ENCODE measurements around the gene LBR. TPM values are rescaled to one million over a fixed set of nuclear protein-coding genes. Genes with fewer than 3 reads are reported as not detected.

LBR gene
- total RNA-seq, 1 donor: 25.3 TPM

DNA sequence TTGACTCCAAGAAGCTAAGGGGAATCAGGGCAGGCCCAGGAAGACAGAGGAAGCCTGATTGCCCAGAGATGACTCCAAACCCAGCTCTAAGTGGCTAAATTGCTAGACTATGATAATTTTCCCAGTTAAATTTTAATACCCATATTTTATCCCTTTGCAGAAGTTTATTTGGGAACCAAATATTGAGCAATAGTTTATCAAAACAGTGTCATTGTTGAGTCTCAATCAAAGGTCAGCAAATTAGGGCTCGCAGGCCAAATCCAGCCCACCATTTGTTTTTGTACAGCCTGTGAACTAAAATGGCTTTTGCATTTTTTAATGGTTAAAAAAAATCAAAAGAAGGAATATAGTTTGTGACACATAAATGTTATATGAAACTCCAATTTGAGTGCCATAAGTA, 47.1 kb downstream of the LBR start:
- Histone ChIP-seq H3K9me3 (ENCODE audit: low read depth, low read length) (no peaks in the 10 kb centered on the region), H3K4me1 (ENCODE audit: insufficient read depth, low read length) (no peaks in the 10 kb centered on the region), H3K4me2 (ENCODE audit: insufficient read depth, low read length) (no peak overlapping the region), H3K79me2 (ENCODE audit: insufficient read depth, low read length) (no peaks in the 10 kb centered on the region), H2AFZ (ENCODE audit: low read length) (no peak overlapping the region), H3K4me3 (ENCODE audit: insufficient read depth, low read length) (no peak overlapping the region), H3K27ac (ENCODE audit: low read depth, low read length) (no peak overlapping the region), H3K27me3 (ENCODE audit: insufficient read depth, low read length) (no peaks in the 10 kb centered on the region), H4K20me1 (ENCODE audit: insufficient read depth, low read length) (no peaks in the 10 kb centered on the region), H3K36me3 (ENCODE audit: insufficient read depth, low read length) (no peaks in the 10 kb centered on the region)
- no peak for TF ChIP-seq CTCF (IDR thresholded peaks at IDR 0.05; ENCODE audit: extremely low read depth, low read depth, low read length)
- DNase-seq (ENCODE audit: insufficient read length, low spot score, missing footprints): no peak

GRCh38 chr1:225378880-225379279, 49.0 kb downstream of the LBR start:
- H3K27me3 ChIP-seq (ENCODE audit: insufficient read depth, low read length): no peaks in the 10 kb centered on the region
- no peak overlapping the region for H3K27ac ChIP-seq (ENCODE audit: low read depth, low read length)
- H2AFZ ChIP-seq (ENCODE audit: low read length): no peak overlapping the region
- no peaks in the 10 kb centered on the region for H3K9me3 ChIP-seq (ENCODE audit: low read depth, low read length)
- H3K79me2 ChIP-seq (ENCODE audit: insufficient read depth, low read length): no peaks in the 10 kb centered on the region
- no peaks in the 10 kb centered on the region for H3K36me3 ChIP-seq (ENCODE audit: insufficient read depth, low read length)
- H3K4me1 ChIP-seq (ENCODE audit: insufficient read depth, low read length): no peaks in the 10 kb centered on the region
- H3K4me2 ChIP-seq (ENCODE audit: insufficient read depth, low read length): no peak overlapping the region
- TF ChIP-seq CTCF (IDR thresholded peaks at IDR 0.05; ENCODE audit: extremely low read depth, low read depth, low read length): no peak
- no peaks in the 10 kb centered on the region for H4K20me1 ChIP-seq (ENCODE audit: insufficient read depth, low read length)
- no peak for DNase-seq (ENCODE audit: insufficient read length, low spot score, missing footprints)
- no peak overlapping the region for H3K4me3 ChIP-seq (ENCODE audit: insufficient read depth, low read length)

DNA sequence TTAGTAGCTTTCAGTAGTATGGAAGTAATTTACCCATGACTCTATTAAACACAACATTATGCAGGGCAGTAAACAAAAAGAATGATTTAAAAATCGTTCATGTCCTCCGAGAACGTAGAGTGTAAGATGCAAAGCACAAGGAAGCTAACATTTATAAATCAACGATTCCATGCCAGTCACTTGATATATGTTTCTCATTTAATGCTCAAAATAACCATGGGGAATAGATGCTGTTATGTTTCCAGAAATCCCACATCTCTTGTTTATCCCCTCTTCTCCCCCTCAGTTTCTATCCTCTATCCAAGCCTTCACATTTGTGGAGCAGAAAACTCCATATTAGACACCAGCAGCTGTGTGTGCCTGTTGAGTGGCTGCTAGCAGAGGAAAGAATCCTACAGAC, 52.8 kb downstream of the LBR start:
- Histone ChIP-seq H2AFZ (ENCODE audit: low read length) (no peak overlapping the region), H3K4me1 (ENCODE audit: insufficient read depth, low read length) (no peaks in the 10 kb centered on the region), H3K79me2 (ENCODE audit: insufficient read depth, low read length) (no peaks in the 10 kb centered on the region), H3K9me3 (ENCODE audit: low read depth, low read length) (no peaks in the 10 kb centered on the region), H3K27me3 (ENCODE audit: insufficient read depth, low read length) (no peaks in the 10 kb centered on the region), H3K4me3 (ENCODE audit: insufficient read depth, low read length) (no peak overlapping the region), H4K20me1 (ENCODE audit: insufficient read depth, low read length) (no peaks in the 10 kb centered on the region), H3K4me2 (ENCODE audit: insufficient read depth, low read length) (no peak overlapping the region), H3K36me3 (ENCODE audit: insufficient read depth, low read length) (no peaks in the 10 kb centered on the region), H3K27ac (ENCODE audit: low read depth, low read length) (no peak overlapping the region)
- DNase-seq (ENCODE audit: insufficient read length, low spot score, missing footprints): no peak
- TF ChIP-seq CTCF (IDR thresholded peaks at IDR 0.05; ENCODE audit: extremely low read depth, low read depth, low read length): no peak

DNA sequence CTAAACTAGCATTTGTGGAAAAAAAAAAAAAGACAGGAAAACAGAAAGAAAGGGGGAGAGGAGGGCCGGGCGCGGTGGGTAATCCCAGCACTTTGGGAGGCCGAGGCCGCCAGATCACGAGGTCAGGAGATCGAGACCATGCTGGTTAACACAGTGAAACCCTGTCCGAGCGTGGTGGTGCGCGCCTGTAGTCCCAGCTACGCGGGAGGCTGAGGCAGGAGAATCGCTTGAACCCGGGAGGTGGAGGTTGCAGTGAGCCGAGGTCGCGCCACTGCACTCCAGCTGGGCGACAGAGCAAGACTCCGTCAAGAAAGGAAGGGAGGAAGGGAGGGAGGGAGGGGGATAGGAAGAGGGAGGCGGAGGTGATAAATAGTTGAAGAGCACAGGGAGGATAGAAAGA, 54.7 kb downstream of the LBR start:
- Histone ChIP-seq H3K9me3 (ENCODE audit: low read depth, low read length) (no peaks in the 10 kb centered on the region), H3K79me2 (ENCODE audit: insufficient read depth, low read length) (no peaks in the 10 kb centered on the region)
- DNase-seq (ENCODE audit: insufficient read length, low spot score, missing footprints): no peak

More for the DNA sequence above, 54.7 kb downstream of the LBR start:
- no peaks in the 10 kb centered on the region for H3K27me3 ChIP-seq (ENCODE audit: insufficient read depth, low read length)
- H4K20me1 ChIP-seq (ENCODE audit: insufficient read depth, low read length): no peaks in the 10 kb centered on the region
- no peaks in the 10 kb centered on the region for H3K36me3 ChIP-seq (ENCODE audit: insufficient read depth, low read length)
- TF ChIP-seq CTCF (IDR thresholded peaks at IDR 0.05; ENCODE audit: extremely low read depth, low read depth, low read length): no peak
- H2AFZ ChIP-seq (ENCODE audit: low read length): no peak overlapping the region
- H3K4me1 ChIP-seq (ENCODE audit: insufficient read depth, low read length): no peaks in the 10 kb centered on the region
- no peak overlapping the region for H3K4me2 ChIP-seq (ENCODE audit: insufficient read depth, low read length)
- no peak overlapping the region for H3K4me3 ChIP-seq (ENCODE audit: insufficient read depth, low read length)
- no peak overlapping the region for H3K27ac ChIP-seq (ENCODE audit: low read depth, low read length)

Data from osteoblast (primary cell).